NCI-H526 (cell line): ENCODE results near the gene CYFIP2.
A peak's percentile ranks its signal among the peaks of the same experiment; 100 is the strongest.

Source experiments
- DNase-seq, 2 experiments: peaks; one replicate each; lab custom pipeline; 2025; lab: John Stamatoyannopoulos, UW

CYFIP2 gene

DNA sequence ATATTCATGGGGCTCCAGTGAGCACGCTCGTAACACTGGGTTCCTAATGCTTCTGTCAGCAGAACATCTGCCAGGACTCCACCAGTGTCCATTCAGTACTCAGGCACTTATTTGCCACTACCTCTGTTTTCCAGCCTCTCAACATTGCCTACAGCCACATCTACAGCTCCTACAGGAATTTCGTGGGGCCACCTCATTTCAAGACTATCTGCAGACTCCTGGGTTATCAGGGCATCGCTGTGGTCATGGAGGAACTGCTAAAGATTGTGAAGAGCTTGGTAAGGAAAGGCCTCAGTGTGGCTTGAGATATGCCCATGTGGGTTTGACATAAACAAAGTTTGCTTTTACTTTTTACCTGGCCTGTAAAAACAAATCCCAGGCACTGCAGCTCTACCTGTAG lies 92.9 kb downstream of the CYFIP2 start:
- no peak for DNase-seq

DNA sequence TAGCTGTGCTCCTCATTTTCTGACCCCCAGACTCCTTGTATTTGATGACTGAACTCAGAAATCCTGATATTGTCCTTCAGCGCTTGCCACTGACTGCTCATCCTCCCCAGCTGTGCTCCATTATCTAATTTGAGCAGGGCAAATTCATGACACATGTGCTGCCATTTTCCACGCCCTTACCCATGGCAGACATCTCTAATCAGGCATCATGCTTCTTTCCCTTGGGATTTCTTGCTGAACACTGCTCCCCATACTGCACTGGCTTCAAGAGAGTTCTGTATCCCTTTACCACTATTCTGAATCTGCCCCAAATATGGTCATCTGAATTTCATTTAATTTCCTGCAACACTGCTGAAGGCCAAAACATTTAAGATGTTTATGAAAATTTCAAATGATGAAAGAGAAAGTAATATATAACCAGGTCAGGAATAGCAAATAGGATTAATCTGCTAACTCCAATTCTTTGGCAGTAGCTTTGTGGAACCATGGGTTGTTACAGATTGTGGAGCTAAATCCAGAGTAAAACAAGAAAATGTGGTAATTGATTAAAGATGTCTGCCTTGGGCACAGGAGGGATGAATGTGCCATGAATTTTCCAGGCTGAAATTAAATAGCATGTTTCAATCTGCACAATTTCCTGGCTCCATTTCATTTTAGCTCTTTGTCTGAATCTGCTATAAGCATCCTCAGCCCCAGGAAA lies 93.6 kb downstream of the CYFIP2 start:
- DNase-seq = no peak

DNA sequence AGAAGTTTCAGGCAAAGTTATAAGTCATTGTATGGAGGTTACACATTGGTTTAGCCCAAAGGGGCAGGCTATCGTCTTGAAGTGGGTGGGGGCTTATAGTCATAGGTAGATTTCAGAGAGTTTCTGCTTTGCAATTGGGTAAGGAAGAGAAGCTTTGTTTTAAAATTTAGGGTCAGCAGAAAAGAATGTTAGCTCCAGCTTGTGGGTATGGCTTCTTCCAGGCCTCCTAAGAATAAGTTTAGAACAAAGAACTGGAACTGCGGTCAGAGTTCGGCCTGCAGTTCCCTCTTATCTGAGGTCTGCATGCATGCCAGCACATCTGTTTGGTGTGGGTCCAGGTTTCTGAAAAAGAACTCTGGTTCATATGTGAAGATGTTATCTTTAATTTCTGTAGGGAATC lies 96.1 kb downstream of the CYFIP2 start:
- no peak for DNase-seq

DNA sequence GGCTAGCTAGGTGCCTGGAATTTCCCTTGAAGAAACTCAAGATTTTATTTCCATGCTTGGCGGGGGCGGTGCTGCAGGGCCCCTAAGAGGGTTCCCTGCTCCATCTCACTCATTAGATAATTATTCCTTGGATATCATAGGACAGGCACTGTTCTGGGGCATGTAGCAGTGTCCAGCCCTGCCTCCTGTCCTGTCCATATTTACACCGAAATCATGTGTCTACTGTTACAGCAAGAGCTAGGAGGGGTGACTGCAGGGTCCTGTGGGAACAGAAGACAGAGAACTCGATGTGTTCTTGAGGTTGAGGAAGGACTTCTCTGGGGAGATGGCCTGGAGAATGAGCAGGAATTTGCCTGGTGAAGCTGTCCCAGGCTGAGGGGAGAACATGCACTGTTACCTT lies 96.6 kb downstream of the CYFIP2 start:
- DNase-seq = no peak

DNA sequence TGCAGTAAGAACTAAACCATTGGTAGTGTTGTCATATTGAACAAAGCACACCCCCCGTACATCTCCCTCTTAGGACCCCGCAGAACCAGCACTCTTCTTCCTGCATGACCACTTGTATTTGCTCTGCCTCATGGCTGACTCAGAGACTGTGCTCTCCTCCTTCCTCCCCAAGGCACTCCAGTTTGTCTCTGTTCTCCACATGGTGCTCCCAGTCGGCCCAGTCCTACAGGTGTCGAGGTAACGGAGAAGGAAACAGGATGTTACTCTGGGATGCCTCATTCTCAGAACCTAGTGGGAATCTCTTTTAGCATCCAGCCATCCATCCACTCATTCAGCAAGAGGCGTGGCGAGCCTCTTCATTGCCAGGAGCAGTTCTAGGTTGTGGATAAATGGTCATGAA lies 97.1 kb downstream of the CYFIP2 start:
- no peak for DNase-seq

GRCh38 chr5:157365732-157366131 lies 99.8 kb downstream of the CYFIP2 start:
- no peak for DNase-seq

GRCh38 chr5:157366741-157367674 lies 101.1 kb downstream of the CYFIP2 start:
- peak in 1 of 2 experiments; percentile 26 for DNase-seq

- DNase-seq = no peak
These were observed 103.6 kb downstream of the CYFIP2 start for GRCh38 chr5:157369507-157369906.

- DNase-seq = no peak
These were observed 105.0 kb downstream of the CYFIP2 start for GRCh38 chr5:157370967-157371366.

DNA sequence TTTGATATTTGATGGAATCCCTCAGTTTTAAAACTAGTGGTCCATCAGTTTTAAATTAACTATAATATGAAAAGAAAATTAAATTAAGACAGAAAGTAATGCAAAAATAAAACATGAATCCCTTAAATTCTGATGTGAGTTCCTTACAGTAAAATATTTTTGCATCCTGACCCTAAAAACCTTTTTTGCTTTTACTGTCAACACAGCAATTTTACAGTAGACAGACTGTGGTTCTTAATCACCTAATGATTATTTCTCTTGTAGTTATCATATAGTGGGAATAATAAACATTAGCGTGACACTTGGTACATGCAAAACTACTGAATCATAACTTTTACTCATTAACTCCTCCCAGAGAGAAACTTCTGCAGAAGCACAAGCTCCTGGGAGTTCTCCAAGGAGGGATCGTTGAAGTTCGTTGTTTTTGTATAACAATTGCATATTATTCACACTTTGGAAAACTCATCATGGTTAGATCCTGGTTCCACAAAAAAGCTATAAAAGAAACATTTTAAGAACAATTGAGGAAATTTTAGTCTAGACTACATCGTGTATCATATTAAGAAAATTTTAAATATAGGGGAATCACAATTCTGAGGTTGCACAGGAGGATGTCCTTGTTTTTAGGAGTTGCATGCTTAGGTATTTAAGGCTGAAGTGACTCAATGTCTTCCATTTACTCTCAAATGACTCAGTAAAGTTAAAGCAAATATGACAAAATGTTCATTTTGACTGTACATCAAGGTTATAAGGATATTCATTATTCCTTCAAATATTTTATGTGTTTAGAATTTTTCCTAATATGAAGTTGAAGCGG lies 105.9 kb downstream of the CYFIP2 start:
- DNase-seq = no peak

GRCh38 chr5:157372472-157372822 lies 106.5 kb downstream of the CYFIP2 start:
- no peak for DNase-seq

DNA sequence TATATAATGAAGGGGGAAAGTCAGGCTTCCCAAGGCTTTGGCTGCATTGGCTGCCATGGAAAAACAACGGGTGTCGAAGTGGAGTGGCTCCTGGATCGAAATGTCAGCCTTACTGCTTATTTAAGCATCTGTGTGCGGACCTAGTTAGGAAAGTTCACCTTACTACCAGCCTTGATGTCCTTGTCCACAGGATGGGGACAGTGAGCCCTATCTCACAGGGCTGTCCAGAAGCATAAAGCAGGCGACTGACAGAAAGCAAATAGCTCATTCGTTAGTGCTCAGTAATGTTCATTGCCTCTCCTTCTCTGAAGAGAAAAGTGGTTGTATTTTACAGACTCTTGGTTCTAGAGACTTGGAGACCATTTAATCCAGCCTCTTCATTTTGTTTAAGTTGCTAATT lies 112.6 kb downstream of the CYFIP2 start:
- no peak for DNase-seq

DNA sequence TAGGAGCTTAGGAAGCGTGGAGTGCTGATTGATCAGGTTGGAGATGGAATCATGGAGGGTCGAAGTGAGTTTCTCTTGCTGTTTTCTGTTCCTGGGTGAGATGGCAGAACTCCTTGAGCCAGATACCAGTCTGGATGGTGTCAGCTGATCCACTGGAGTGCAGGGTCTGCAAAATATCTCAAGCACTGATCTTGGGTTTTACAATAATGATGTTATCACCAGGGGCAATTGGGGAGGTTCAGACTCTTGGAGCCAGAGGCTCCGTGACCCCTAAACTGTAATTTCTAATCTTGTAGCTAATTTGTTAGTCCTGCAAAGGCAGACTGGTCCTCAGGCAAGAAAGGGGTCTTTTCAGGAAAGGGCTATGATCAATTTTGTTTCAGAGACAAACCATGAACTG lies 114.1 kb downstream of the CYFIP2 start:
- DNase-seq = no peak

- no peak for DNase-seq
These were observed 115.8 kb downstream of the CYFIP2 start for GRCh38 chr5:157381746-157382145.

GRCh38 chr5:157382996-157383800 lies 117.3 kb downstream of the CYFIP2 start:
- no peak for DNase-seq

DNA sequence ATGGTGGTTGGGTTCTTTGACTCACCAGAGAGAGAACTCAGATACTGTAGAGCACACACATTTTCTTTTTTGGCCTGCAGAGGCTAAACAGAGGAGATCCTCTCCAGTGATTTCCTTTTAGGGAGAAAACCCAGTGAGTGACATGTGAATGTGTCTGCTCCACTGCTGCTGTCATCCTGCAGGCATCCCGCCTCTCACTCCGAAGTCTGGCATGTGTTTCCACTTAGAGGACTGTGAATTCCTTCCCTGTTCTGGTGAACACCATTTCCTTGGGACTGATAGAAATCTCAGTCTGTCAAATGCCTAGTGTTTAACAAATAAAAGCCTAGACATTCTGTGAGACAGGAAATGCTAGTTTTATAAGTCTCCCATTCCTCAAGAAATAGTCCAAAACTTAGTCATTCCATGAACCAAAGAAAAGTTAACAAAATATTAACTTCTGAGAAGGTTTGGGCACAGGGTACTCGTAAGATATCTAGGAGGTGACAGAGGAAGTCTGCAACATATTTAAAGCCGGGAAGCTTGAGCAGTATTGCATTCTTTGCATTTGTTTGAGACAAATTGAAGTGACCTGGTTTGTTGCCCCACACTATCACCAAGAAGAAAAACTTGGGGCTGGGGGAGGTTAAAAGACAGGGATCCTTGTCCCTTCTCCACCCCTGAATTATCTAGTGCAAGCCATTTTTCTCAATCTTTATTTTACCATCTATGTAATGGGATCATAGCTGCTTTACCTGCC lies 119.2 kb downstream of the CYFIP2 start:
- no peak for DNase-seq

DNA sequence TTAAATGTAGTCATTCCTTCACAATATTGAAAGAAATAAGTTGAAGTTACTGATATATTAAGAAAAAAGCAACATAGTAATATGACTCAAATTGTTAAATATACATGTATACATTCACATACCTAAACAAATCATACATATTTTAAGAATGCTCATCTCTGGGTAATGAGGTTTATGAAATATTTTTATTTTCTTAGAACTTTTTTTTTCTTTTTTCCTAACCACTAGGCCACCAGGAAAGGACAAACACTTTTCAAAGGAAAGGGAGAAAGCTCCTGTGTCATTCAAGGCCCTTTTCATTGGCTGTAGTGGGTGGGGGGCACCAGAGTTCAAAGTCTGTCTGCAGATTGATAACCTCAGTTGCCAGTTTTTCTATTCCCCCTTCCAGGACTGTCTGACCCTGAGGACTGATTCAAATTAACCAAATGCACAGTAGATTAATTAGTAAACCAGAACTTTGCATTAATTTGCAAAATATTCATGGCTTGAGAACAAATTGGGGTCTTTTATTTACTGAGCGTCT lies 121.2 kb downstream of the CYFIP2 start:
- no peak for DNase-seq

DNA sequence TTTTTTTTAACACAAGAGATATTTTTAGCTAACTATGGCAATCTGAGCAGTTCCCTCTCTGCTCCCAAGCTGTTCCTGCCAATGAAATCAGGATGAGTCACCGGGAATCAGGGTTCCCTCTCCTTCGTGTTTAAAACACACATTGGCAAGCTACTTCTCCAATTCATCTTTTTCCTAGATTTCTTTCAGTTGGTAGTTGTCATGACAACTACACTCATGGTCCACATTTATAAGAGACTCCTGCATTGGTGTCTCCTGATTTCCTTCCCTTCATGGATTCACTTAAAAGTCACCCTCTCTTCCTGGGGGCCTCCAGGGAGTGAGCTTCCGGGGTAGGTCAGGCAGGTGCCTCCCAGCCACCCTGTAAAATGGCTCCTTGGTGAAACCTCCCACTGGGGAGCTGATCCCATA lies 121.8 kb downstream of the CYFIP2 start:
- no peak for DNase-seq

GRCh38 chr5:157388111-157388710 lies 122.3 kb downstream of the CYFIP2 start:
- DNase-seq = no peak

DNA sequence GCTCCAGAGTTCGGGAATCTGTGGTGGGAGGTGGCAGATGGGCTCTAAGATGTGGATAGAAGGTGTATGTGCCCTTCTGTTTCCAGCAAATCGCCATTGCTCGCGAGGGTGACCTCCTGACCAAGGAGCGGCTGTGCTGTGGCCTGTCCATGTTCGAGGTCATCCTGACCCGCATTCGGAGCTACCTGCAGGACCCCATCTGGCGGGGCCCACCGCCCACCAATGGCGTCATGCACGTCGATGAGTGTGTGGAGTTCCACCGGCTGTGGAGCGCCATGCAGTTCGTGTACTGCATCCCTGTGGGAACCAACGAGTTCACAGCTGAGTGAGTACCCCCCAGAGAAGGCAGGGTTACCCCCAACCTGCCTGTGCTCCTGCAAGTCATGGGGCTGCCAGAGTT lies 123.2 kb downstream of the CYFIP2 start:
- DNase-seq = no peak
